ENCODE measurements around the gene KCNAB1.

- TF ChIP-seq CTCF (IDR thresholded peaks at IDR 0.05): no peak
- TF ChIP-seq POLR2AphosphoS5 (IDR thresholded peaks at IDR 0.05): no peak
Observed at GRCh38 chr3:156488767-156489166, 368.4 kb downstream of the KCNAB1 start.

Data from breast epithelium (tissue), 3 donors.